Stimulated activated naive CD4-positive, alpha-beta T cell treated with Interleukin-2 at 50 U/mL for 16 hours (primary cell): ENCODE data around the gene YAE1.

ENCODE experiments used
- DNase-seq: peaks from one replicate; lab custom pipeline; 2025; lab: John Stamatoyannopoulos, UW

Gene YAE1

DNA sequence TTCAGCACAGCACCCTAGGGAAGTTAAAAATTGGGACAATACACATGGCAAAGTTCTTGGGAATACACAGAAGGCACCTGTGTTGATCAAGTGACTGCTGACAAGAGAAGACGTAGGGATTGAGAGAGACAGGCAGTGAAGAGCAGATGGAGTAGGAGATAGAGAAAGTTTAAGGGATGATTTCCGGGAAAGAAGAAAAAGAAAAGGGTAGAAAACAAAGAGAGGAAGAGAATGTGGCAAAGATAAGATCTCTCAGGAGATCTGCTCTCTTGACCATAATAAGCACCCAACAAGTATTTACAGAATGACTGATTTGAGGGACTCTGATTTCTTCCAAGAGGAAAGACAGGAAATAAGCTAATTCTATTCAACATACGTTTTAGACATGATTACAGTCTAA is 42.1 kb downstream of the YAE1 start:
- DNase-seq: no peak

DNA sequence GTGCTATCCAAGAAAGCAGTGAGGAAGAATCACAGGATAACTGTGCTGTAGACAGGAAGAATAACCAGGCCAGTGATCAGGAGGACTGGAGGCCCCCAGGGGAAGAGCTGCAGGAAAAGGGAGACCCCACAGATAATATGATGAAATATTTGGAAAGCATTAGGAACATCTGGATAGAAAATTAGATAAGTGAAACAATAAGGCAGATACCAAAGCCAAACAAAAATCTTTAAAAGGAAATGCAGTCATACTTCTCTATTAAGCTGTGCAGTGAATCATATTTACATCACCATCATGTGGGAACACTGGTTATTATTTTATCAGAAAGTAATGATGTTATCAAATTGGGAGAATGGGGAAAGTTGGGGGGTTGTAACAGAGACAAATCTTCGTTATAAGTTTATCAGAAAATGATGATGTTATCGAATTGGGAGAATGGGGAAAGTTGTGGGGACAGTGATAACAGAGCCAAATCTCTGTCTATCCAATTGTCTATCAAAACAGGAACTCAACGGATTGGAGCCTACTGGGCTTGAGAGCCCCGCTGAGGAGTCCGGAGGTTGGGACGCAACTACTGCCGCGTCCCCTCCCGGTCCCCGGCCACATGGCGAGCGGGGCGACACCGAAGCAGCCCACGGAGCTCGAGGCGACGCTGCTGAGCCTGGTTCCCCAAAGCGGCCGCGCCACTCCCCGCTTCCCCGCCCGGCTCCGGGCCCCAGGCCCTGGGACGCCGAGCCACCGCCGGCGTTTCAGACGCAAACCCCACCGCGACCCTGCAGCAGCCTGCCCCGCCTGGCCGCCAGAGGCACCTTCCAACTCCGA is 43.1 kb downstream of the YAE1 start:
- no peak for DNase-seq

DNA sequence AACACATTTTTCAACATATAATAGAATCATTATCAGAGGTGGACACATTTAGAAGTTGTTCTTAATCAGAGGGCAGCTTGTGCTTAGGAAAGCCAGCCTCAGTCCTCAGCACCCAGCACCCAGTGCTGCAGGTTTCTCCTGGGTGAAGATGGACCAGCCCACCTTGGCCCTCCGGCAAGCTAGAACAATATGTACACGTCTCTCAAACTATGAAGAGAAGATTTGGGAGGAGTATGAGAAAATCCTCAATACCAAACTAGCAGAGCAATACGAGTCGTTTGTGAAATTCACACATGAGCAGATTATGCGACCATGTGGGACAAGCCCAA is 43.7 kb downstream of the YAE1 start:
- DNase-seq: no peak

DNA sequence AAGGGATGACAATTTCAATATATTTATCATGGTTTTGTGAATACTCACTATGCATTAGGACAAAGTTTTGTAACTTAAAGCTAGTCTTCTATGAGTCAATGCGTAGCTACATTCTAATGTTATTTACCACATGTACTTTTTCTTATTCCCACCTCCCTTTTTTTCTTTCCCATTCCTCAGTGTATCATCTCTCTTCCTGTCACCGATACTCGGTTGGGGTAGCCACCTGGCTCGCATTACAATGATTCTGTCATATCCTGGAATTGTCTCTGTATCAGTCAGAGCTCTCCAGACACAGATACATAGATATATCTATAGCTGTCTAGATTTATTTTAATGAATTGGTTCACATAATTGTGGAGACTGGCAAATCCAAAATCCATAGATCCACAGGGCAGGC is 47.4 kb downstream of the YAE1 start:
- no peak for DNase-seq

- DNase-seq: no peak
These were observed 48.1 kb downstream of the YAE1 start for GRCh38 chr7:39614299-39614698.

DNA sequence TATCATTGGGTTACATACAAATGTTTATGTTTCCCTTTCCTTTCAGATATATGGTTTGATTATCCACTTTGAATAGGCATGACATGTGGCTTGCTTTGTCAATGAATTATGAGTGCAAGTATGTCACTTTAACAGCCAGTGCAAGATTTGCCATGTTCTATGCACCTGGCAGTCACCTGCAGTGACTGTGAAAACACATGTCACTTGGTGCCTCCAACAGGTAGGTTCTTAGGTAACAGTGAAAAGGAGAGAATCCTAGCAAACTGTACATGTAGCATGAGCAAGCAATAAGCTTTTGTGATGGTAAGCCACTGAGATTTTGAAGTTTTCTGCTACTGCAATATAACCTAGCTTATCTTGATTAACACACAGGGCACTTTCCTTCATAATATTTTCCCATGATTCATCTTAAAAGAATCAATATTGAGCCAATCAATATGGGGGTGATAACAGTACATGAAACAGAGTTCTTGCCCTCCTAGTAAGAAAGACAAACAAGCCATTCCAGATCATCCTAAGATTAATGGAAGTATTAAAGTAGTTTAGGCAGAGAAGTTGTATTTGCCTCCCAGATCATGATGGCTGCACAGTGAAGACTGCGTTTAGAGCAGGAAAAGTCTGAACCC is 49.3 kb downstream of the YAE1 start:
- no peak for DNase-seq

GRCh38 chr7:39616138-39616537 is 49.9 kb downstream of the YAE1 start:
- no peak for DNase-seq

DNA sequence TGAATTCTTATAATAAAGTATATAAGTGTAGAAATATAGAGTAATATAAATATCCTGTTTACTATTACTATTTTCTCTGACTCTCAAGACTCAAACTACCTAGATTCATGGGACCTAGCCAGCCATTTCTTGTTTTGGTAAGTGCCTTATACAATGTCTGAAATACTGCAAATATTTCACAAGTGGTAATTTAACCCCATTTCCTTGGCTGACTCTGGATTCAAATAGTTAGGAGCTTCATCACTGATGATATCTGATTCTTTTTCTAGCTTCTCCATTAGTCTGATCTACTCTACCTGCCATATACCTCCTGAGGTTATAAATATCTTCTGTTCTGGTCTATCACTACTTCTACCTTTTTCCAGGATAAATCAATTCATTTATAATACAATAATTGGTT is 50.8 kb downstream of the YAE1 start:
- no peak for DNase-seq

DNA sequence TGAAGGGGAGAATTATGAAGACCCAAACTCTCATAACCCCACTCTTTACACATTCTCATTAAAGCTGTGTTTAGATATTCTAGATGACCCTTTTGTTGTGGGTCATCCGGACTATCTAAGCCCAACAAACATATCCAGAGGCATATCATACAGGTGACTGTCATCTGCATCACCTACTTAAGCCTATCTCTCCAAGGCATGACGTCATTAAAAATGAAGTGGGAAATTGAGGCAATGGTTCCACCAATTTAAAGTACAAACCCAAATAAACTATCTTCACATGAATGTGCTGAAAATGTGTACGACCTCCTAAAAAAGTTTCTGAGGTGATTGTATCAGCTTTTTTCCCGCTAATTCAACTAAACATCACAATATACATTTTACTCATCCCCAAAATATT is 52.7 kb downstream of the YAE1 start:
- no peak for DNase-seq

DNA sequence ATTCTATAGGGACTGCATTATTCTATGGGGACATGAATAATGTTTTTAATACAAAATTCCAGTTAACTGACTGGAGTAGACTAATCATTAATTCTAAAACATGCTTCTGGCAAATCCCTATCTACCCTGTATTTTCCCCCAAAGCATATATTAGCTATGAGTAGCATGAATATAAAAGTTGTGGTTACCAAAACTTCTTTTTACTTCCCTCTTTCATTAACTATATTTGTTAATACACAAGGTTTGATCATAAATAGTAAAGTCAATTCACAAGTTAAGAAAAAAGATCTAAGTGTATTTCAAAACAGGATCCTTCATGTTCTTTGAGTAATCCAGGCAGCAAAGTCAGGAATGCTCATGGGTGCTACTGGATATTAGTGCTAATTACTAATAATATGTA is 54.3 kb downstream of the YAE1 start:
- DNase-seq: no peak

DNA sequence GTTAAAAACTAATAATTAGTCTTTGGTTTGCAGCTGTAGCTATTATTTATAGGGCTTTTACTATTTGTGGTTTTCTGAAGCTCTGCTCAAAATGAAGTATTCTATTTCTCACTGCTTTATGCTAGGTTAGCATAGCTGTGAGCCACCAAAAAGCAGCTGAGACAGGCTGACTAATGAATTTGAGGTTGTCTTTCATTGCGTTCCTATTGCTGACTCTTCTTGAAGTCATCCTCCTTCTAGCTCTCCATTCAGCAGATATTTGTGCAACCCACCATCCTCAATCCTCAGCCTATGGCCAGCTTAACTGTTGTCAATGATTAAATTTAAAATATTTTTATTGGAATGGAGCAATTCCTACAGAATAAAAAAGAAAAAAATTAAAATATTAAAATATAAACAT is 55.1 kb downstream of the YAE1 start:
- DNase-seq: no peak

DNA sequence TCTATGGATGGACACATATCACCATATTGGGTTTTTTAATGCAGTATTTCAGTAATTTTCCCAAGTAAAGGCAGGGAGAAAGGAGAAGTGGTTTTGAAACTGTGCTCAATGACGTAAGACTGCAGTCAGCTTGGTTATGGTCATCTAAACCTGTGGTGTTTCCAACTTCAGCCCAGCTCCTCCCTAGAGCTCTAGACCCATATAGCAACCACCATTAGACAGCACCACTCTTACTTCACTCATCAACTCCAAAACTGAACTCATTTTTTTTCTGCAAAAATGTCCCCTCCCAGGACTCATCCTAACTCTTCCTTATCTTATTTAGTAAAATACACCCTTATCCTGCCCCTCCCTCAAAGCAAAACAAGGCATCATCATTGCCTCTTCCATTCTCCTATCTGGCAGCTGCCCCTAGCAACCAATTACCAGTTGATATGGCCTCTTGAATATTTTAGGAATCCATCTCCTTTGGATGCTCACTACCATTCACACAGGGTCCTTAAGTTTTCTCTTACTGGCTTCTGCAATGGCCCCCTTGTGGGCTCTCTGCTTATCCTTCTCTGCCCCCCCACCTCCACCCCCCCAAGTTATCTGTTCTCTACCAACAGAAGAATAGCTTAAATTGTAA is 55.7 kb downstream of the YAE1 start:
- DNase-seq: no peak
